Muscle of back (tissue), 11 donors: Measurements from ENCODE around the gene NOTCH4. TPM values are rescaled to one million over a fixed set of nuclear protein-coding genes. Genes with fewer than 3 reads are reported as not detected.
"Not testable (repeated sequence)": the region's sequence is repeated elsewhere in the genome, so short reads cannot be mapped to it uniquely, and the experiment has no call there.

Experiments used
- DNase-seq, 3 donors: peaks; one replicate each; pipeline versions ENCODE4 v3.0.0 to v3.0.0-alpha.2; 2013
- polyA plus RNA-seq, 10 donors: library from polyadenylated mRNA; unstranded; fragments of 120-200 nt; gene quantifications; one replicate each; pipeline ENCODE4 v1.2.1, GENCODE V29; 2013; ENCODE audit not compliant: insufficient read length in 10 of 10

The NOTCH4 gene
- polyA plus RNA-seq, 10 donors, result 15.1 to 30.0 (median 22.0) TPM

DNA sequence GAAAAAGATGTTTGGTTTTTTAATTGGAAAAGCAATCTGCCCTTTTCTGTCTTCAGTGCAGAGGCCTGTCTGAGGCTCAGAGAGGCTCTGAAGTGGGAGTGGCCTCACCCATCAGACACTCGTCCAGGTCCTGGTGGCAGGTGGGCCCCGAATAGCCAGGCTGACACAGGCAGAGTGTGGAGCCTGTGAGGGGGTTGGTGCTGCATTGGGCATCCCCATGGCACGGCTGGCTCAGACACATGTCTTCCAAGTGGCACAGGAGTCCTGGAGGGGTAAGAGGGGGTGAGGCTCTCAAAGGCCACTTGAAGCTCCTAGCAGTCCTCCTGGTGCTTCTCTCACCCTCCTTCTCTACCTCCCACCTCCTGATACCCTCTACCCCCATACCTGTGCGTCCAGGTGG lies 3.8 kb downstream of the NOTCH4 start:
- no peak for DNase-seq

- no peak for DNase-seq
Measured at GRCh38 chr6:32218167-32218566, 5.7 kb downstream of the NOTCH4 start.

DNA sequence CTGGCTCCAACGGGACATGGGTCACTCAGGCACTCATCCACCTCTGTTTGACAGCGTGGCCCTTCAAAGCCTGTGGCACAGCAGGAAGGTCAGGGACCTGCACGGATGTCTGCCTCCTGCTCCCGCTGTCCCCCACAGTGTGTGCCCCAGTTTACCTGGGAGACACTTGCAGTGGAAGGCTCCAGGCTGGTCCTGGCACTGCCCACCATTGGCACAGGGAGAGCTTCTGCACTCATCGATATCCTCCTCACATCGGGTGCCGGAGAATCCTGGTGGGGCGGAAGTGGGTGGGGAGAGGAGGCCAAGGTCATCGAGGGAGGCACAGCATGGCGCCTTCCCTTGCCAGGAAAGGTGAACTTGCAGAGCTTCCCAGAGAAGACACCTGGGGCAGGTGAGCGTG lies 6.9 kb downstream of the NOTCH4 start:
- DNase-seq, result no peak

- no peak for DNase-seq
Measured at GRCh38 chr6:32216285-32216684, 7.6 kb downstream of the NOTCH4 start.

DNA sequence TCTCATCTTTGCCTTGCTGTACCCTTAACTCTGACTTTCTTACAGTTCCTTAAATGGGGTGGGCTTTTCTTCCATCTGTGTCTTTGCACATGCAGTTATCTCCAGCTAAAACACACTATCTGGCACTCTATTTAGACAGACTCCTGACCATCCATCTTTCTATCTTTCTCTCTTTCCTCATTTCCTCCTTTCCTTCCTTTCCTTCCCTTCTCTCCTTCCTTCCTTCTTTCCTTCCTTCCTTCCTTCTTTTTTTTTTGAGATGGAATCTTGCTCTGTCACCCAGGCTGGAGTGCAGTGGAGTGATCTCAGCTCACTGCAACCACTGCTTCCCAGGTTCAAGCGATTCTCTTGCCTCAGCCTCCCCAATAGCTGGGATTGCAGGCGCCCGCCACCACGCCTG lies 8.2 kb downstream of the NOTCH4 start:
- no peak for DNase-seq

- DNase-seq, result no peak
Measured at GRCh38 chr6:32214126-32214525, 9.7 kb downstream of the NOTCH4 start.

DNA sequence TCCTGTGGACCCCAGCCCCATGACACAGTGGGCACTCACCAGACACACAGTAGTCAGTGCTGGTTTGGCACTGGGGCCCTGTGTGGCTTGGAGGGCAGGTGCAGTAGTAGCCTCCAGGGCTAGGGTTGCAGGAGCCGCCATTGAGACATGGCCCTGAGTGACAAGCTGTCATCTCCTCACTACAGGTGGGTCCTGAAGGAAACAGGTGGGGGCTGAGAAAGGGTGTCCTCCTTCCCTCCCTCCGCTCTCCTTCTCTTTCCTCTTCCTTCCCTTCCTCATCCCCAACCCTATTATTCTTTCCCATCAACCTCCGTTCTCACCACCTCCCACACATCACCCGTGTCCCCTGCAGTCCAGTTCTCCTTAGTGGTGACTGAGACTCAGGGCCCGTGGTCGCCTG lies 10.2 kb downstream of the NOTCH4 start:
- DNase-seq, result no peak

DNA sequence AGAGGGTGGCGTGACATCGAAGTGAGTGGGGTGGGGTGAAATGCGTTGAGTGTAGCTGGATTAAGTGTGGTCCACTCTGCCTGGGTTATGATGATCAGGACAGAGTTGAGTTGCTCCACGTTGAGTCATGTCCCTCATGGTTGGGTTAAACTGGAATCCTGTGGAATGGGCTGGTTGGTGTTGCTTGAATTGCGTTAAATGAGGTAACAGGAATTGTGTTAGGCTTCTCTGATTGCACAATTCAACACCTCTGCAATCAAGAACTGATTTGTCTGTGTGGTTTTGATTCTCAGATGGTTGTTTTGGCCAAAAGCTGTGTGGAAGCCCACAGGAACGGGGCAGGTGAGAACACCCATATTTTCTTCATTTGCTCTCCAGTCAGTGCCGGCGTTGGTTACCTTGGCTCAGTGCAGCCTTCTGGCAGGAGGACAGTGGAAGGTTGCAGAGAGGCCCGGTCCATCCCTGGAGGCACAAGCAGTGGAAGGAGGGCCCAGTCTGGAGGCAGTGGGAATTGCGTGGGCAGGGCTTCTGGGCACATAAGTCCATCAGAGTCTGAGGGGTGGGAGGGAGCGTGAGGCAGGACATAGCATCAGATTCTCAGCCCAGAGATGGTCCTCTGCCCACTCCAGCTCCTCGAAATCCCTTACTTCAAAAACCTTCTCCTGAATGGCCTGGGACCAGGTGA lies 11.6 kb downstream of the NOTCH4 start:
- no peak for DNase-seq

- not testable (repeated sequence) for DNase-seq
Measured at GRCh38 chr6:32211432-32211831, 12.4 kb downstream of the NOTCH4 start.

- DNase-seq, result no peak
Measured at GRCh38 chr6:32210191-32210601, 13.7 kb downstream of the NOTCH4 start.

DNA sequence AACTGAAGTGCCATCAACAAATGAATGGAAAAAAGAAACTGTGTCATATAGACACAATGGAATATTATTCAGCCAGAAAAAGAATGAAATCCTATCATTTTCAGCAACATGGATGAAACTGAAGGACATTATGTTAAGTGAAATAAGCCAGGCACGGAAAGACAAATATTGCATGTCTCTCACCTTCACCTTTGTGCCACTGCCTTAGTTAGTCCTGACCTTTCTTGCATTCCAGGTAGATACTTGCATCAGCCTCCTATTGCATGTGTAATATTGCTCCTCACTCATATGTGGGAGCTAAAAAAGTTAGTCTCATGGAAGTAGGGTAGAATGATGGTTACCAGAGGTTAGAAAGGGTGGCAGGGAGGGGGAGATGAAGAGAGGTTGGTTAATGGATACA lies 14.9 kb downstream of the NOTCH4 start:
- DNase-seq, result no peak

DNA sequence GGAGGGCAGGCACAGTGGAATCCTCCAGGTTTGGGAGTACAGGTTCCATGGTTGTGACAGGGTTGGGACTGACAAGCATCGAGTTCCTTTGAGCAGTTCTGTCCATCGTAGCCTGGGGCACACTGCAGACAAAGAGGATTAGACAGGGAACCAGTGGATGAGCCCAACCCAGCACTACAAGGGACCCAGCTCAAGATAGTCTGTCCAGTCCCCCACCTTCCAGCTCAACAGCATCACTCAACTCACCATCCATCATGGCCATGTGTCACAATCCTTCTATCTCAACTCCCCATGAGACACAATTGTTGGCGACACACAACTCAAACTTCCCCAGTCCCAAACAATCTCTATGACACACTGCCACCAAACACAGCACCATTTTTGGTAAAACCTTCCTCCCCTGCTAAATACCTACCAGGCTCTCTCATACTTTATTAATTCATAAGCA lies 19.6 kb downstream of the NOTCH4 start:
- DNase-seq, result no peak

GRCh38 chr6:32203426-32204267 lies 20.2 kb downstream of the NOTCH4 start:
- DNase-seq, result no peak

GRCh38 chr6:32202186-32202585 lies 21.7 kb downstream of the NOTCH4 start:
- no peak for DNase-seq

DNA sequence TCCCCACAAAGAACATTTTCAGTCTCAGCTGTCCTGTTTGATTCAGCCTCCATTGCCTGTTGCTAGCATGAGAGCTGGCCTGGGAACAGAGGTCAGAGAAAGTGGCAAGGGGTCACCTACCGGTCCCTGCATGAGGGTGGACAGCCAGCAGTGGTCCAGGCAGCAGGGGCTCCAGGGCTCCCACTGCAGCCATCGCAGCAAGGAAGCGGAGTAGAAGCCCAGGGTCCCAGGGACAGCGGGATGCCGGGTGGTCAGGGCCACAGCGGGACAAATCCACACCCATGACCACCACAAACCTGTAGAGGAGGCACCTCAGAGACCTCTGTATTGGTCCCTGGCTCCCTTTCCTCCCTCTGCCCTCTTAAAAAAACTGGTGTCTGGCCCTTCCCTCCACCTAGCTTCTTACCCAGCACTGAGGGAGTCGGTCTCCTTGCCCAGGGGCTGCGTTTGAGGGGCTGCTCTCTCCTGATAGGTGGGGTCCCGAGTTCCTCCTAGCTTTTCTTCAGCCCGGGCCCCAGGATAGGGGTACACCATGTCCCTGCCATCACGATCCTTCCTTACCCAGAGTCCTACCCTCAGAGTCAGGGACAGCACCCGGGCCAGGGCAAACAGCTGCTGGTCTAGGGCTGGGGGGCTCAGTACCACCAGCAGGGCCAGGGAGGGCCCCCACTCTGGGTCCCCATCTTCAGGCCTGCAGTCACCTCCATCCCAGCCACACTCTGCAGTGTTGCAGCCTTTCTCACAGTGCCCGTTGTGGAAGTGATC lies 23.0 kb downstream of the NOTCH4 start:
- DNase-seq, result no peak

GRCh38 chr6:32198866-32199265 lies 25.0 kb downstream of the NOTCH4 start:
- DNase-seq, result no peak

DNA sequence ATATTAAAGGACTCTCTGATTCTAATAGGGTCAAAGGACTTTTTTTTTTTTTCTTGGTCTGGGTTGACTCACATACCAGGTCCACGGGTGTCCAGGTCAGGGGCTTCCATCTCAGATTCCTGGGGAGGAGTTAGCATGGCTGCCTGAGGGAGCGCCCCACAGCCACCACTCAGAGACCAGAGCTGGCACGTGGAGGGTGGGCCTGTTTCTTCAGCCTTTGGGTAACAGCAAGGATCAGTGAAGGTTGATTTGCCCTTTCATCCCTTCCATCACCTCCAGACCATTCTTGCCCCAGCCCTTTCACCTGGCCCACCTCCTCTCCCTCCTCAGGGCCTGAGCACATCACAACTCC lies 25.5 kb downstream of the NOTCH4 start:
- DNase-seq, result no peak

DNA sequence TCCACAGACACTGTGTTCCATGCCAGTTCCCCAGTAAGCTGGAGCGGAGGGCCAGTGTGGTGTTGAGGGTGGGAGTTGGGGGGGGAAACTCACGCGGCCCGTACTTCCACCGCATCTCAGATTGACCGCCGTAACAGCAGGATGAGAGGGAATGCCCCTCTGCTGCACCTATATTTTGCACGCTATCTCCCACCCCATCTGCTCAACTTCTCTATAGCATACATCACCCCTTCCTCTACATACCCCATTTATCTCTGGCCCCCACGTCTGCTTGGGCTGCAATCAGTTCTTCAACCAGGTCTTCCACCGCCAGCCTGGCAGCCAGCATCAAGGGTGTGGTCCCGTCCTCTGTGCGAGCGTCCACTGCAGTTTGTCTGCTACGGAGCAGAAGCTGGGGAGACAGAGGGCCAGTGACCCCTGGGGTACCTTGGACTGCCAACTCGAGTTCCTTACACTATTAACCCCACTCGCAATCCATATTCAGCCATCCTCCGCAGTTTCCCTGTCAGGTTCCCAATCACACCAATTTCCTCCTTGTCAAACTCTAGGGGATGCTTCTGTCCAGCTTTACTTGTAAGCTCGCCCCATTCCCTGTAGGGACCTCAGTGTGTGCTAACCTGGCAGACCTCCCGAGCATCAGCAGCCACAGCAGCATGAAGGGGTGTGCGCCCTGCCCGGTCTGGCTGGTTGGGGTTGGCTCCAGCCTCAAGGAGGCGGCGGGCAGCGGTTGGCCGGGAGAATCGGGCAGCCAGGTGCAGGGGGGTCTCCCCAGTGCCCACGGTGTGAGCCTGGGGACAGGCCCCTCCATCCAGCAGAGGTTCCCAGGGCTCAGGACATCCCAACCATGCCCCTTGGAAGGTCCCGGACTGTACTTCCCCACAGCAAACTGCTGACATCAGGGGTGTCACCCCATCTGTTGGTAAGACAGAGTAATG lies 26.9 kb downstream of the NOTCH4 start:
- peak in 2 of 3 donors; percentile 56 to 76 for DNase-seq

DNA sequence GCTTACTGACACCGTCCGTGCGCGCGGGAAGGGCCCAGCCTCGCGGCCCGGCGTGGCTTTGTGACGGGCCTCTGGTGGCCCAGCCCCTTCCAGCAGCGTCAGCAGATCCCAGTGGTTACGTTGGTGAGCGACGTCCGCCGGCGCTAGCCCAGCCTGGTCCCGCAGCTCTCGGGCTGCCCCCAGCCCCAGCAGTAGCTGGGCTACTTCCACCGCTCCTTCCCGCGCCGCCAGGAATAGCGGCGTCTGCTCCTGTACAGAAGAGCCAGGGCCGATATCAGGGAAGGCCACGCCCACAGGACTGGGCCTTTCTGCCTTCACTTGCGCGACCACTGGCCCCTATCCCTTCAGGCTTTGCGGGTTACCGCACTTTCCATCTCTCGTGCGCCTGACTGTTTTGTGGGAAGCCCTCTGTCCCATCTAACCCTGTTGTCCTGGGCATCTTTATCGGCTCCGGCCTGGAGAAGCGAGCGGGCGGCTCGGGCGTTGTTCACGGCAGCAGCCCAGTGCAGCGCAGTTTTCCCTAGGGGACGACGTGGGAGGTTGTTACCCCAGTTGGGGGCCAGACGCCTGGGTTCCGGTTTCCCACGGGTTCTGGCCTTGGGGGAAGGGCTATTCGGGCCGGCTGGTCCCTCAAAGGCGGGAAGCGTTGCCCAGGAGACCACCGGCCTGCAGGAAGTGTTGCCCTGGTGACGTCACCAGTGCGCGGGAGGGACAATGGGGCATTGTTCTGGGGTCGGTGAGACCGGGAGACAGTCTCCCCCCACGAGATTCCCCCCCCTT lies 27.8 kb downstream of the NOTCH4 start:
- peak; percentile 84 to 96 (median 90) for DNase-seq

GRCh38 chr6:32195652-32195901 lies 28.3 kb downstream of the NOTCH4 start:
- peak; percentile 100 for DNase-seq
